ENCODE results near the gene P2RY2. TPM values are rescaled to one million over a fixed set of nuclear protein-coding genes. Genes with fewer than 3 reads are reported as not detected.

P2RY2 gene
- polyA plus RNA-seq, 2 of the 4 experiments (the other 2 are of a cell fraction): 3.7 to 6.4 TPM

DNA sequence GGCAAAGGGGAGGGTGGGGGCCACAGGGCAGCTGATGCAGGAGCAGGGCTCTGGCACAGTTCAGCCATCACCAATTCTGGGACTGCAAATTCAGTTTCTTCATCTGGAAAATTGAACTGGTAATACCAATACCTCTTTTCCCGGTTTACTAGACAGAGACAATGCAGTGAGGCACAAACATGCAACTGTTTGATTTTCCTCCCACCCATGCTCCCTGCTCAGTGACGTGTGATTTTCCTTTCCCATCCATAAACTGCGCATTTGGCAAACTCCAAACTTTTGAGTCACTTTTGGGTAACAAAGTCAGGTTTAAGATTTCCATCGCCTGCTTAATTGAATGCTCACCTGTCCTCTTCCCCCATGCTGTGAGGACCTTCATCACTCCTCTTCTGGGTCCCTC is 23.2 kb downstream of the P2RY2 start (continued):
- TF ChIP-seq, protein P1, sequence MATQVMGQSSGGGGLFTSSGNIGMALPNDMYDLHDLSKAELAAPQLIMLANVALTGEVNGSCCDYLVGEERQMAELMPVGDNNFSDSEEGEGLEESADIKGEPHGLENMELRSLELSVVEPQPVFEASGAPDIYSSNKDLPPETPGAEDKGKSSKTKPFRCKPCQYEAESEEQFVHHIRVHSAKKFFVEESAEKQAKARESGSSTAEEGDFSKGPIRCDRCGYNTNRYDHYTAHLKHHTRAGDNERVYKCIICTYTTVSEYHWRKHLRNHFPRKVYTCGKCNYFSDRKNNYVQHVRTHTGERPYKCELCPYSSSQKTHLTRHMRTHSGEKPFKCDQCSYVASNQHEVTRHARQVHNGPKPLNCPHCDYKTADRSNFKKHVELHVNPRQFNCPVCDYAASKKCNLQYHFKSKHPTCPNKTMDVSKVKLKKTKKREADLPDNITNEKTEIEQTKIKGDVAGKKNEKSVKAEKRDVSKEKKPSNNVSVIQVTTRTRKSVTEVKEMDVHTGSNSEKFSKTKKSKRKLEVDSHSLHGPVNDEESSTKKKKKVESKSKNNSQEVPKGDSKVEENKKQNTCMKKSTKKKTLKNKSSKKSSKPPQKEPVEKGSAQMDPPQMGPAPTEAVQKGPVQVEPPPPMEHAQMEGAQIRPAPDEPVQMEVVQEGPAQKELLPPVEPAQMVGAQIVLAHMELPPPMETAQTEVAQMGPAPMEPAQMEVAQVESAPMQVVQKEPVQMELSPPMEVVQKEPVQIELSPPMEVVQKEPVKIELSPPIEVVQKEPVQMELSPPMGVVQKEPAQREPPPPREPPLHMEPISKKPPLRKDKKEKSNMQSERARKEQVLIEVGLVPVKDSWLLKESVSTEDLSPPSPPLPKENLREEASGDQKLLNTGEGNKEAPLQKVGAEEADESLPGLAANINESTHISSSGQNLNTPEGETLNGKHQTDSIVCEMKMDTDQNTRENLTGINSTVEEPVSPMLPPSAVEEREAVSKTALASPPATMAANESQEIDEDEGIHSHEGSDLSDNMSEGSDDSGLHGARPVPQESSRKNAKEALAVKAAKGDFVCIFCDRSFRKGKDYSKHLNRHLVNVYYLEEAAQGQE (IDR thresholded peaks at IDR 0.05): no peak
- TF ChIP-seq, protein P2, sequence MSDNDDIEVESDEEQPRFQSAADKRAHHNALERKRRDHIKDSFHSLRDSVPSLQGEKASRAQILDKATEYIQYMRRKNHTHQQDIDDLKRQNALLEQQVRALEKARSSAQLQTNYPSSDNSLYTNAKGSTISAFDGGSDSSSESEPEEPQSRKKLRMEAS (IDR thresholded peaks at IDR 0.05): no peak

DNA sequence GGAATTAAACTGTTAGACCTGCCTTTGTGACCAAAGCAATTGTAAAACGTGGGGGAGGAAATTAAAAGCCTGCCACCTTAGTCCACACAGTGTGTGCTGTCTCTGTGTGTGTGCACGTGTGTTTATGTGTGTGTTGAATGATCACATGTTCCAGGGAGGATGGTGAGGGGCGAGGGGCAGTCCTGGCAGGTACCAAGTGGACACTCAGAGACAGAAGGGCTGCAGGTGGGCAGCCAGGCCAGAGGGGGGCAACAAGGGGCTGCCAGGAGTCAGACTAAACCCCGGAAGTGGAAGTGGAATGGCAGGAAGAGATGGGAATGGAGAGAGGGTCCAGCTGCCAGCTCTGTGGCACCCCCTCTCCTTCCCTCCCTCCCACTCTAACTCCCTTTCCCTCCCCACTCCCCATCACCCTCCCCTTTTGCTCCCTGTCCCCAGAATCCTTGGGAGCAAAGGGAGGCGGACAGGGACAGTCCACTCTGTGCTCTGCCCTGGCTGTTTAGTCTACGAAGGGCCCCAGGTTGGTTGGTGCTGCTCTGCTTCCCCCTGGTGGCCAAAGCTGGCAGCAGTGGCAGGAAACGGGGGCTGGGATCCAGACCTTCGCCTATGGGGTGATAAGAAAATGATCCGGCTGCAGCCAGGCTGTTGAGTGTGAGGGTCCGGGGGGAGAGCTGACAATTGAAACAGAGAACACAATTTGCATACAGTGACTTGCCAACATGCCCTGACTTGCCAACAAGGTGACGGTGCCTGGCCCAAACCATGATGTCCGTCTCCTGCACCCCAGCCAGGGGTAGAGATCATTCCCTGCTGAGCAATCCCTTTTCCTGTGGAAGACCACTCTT is 24.4 kb downstream of the P2RY2 start:
- H3K27ac ChIP-seq: peak overlapping the region; percentile 69 to 92
- ATAC-seq: peak; percentile 86 to 93
- ChIA-PET CTCF (interaction anchor here (0.5 to 9.2 kb wide), 43 partner anchors 9 to 634 kb away, joined by 3 to 122 read pairs (median 5); partner anchors contain the start of gene P2RY6), POLR2A (interaction anchor here (1.0 to 1.3 kb wide), 3 partner anchors 47 to 100 kb away, joined by 3 to 4 read pairs (median 4); no protein-coding TSS in a partner anchor)
- H3K9me3 ChIP-seq: no peaks in the 10 kb centered on the region
- peak overlapping the region; percentile 52 for H3K4me2 ChIP-seq
- DNase-seq (ENCODE audit: low read depth in 1 of 2, low spot score in 1 of 2): peak; percentile 76 to 90
- TF ChIP-seq RAD21 (conservative IDR thresholded peaks at IDR 0.05 in 1 of 2, IDR thresholded peaks at IDR 0.05 in 1 of 2): peak; percentile 92 to 93
- TF ChIP-seq SMC3 (IDR thresholded peaks at IDR 0.05): peak; percentile 89
- TF ChIP-seq, protein P3, sequence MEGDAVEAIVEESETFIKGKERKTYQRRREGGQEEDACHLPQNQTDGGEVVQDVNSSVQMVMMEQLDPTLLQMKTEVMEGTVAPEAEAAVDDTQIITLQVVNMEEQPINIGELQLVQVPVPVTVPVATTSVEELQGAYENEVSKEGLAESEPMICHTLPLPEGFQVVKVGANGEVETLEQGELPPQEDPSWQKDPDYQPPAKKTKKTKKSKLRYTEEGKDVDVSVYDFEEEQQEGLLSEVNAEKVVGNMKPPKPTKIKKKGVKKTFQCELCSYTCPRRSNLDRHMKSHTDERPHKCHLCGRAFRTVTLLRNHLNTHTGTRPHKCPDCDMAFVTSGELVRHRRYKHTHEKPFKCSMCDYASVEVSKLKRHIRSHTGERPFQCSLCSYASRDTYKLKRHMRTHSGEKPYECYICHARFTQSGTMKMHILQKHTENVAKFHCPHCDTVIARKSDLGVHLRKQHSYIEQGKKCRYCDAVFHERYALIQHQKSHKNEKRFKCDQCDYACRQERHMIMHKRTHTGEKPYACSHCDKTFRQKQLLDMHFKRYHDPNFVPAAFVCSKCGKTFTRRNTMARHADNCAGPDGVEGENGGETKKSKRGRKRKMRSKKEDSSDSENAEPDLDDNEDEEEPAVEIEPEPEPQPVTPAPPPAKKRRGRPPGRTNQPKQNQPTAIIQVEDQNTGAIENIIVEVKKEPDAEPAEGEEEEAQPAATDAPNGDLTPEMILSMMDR (IDR thresholded peaks at IDR 0.05): peak; percentile 94
- TF ChIP-seq MAZ (IDR thresholded peaks at IDR 0.05; ENCODE audit: borderline replicate concordance, low read depth, low read length): 0 out of 2 replicates have a peak, but pooled peaks have one; percentile 33
- no peak for TF ChIP-seq GATA3 (IDR thresholded peaks at IDR 0.05; ENCODE audit: borderline replicate concordance)
- TF ChIP-seq, protein P2 (IDR thresholded peaks at IDR 0.05): peak; percentile 44; the same call in 1 of the 2 replicates
- TF ChIP-seq RCOR1 (IDR thresholded peaks at IDR 0.05; ENCODE audit: low read depth, low read length): no peak
- peak; percentile 28 to 31; a peak in 1 of 5 replicates for TF ChIP-seq JUN (IDR thresholded peaks at IDR 0.05)
- no peak overlapping the region for H3K4me3 ChIP-seq
- H3K4me1 ChIP-seq: peaks cover 22% of the 10 kb centered on the region; the same call in 2 of the 3 replicates
- no peak for FAIRE-seq
- WGBS (ENCODE audit: missing lambda C conversion rate): 31% methylated on average over 12 of the region's 12 CpGs

DNA sequence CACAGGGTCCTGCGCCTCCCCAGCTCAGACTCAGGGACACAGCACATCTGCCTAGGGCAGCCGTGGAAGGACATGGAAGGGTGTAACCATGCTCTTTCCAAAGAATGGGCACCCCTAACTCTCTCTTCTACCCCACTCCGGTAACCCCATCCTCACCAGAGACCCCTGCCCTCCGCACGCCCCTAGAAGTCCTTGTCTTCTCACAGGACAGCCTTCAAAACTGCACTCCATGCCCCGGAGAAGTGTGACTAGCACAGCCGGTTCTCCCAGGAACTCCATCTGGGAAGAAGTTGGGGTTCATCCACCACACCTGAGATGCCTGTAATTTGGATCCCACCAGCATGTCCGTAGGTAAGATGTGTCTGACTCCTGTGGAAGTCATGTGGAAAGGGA is 25.0 kb downstream of the P2RY2 start:
- FAIRE-seq: no peak
- no peak overlapping the region for H3K4me3 ChIP-seq
- peaks cover 18% of the 10 kb centered on the region; the same call in 1 of the 3 replicates for H3K4me1 ChIP-seq
- DNase-seq (ENCODE audit: low read depth in 1 of 2, low spot score in 1 of 2): no peak
- CTCF ChIA-PET: interaction anchor here (0.5 to 9.2 kb wide), 40 partner anchors 10 to 634 kb away, joined by 3 to 122 read pairs (median 5); partner anchors contain the start of genes ARHGEF17 and P2RY6
- POLR2A ChIA-PET: interaction anchor here (1.0 kb wide), 2 partner anchors 57 to 100 kb away, joined by 4 read pairs; no protein-coding TSS in a partner anchor
- ATAC-seq: no peak
- no peak for TF ChIP-seq CHD2 (IDR thresholded peaks at IDR 0.05; ENCODE audit: low read length, partially characterized antibody)
- TF ChIP-seq MAZ (IDR thresholded peaks at IDR 0.05; ENCODE audit: borderline replicate concordance, low read depth, low read length): no peak
- no peak for TF ChIP-seq RFX5 (IDR thresholded peaks at IDR 0.05)
- no peak for TF ChIP-seq SREBF2 (IDR thresholded peaks at IDR 0.05)
- no peak for TF ChIP-seq KDM5A (IDR thresholded peaks at IDR 0.05)
- TF ChIP-seq, protein P4, sequence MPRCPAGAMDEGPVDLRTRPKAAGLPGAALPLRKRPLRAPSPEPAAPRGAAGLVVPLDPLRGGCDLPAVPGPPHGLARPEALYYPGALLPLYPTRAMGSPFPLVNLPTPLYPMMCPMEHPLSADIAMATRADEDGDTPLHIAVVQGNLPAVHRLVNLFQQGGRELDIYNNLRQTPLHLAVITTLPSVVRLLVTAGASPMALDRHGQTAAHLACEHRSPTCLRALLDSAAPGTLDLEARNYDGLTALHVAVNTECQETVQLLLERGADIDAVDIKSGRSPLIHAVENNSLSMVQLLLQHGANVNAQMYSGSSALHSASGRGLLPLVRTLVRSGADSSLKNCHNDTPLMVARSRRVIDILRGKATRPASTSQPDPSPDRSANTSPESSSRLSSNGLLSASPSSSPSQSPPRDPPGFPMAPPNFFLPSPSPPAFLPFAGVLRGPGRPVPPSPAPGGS (IDR thresholded peaks at IDR 0.05): no peak
- no peak for TF ChIP-seq JUN (IDR thresholded peaks at IDR 0.05)
- TF ChIP-seq HEYL (CRISPR knock-in tag; IDR thresholded peaks at IDR 0.05): no peak
- WGBS (ENCODE audit: missing lambda C conversion rate): 55% methylated on average over 8 of the region's 8 CpGs
- no peaks in the 10 kb centered on the region for H3K9me3 ChIP-seq
- H3K4me2 ChIP-seq: peak overlapping the region; percentile 52
- H3K27ac ChIP-seq: peak overlapping the region; percentile 69 to 92

Measured in A549 (cell line).